ENCODE data around the gene ERVW-1.
"Not testable (repeated sequence)": the region's sequence is repeated elsewhere in the genome, so short reads cannot be mapped to it uniquely, and the experiment has no call there.

The ERVW-1 gene

GRCh38 chr7:92477681-92478080 is at the start of gene ERVW-1:
TSS of gene ERVW-1 (minus strand) at chr7:92477946. CDS start at chr7:92470381, 7,565 bp downstream.
- not testable (repeated sequence) for H3K4me3 Mint-ChIP-seq; H3K27ac Mint-ChIP-seq; H3K36me3 Mint-ChIP-seq (ENCODE audit: low read depth); DNase-seq; H3K9me3 Mint-ChIP-seq; H3K27me3 Mint-ChIP-seq; H3K4me1 Mint-ChIP-seq (ENCODE audit: low read depth)

- H3K9me3 Mint-ChIP-seq, result no peaks in the 10 kb centered on the region
- H3K27ac Mint-ChIP-seq, result no peak overlapping the region
- H3K4me1 Mint-ChIP-seq (ENCODE audit: low read depth), result peaks cover 18% of the 10 kb centered on the region
- no peak overlapping the region for H3K4me3 Mint-ChIP-seq
- no peaks in the 10 kb centered on the region for H3K27me3 Mint-ChIP-seq
- no peak for DNase-seq
- peaks cover 23% of the 10 kb centered on the region for H3K36me3 Mint-ChIP-seq (ENCODE audit: low read depth)
These were observed 45.4 kb upstream of the ERVW-1 start for GRCh38 chr7:92523110-92523509.

- peaks cover 44% of the 10 kb centered on the region for H3K36me3 Mint-ChIP-seq (ENCODE audit: low read depth)
- peak overlapping the region; percentile 64 for H3K27ac Mint-ChIP-seq
- H3K4me1 Mint-ChIP-seq (ENCODE audit: low read depth), result peaks cover 9% of the 10 kb centered on the region
- H3K9me3 Mint-ChIP-seq, result no peaks in the 10 kb centered on the region
- H3K4me3 Mint-ChIP-seq, result no peak overlapping the region
- H3K27me3 Mint-ChIP-seq, result no peaks in the 10 kb centered on the region
- no peak for DNase-seq
These were observed 42.3 kb upstream of the ERVW-1 start for GRCh38 chr7:92520024-92520423.

- Mint-ChIP-seq H3K27me3 (no peaks in the 10 kb centered on the region), H3K9me3 (no peaks in the 10 kb centered on the region), H3K27ac (peak overlapping the region; percentile 81), H3K4me1 (ENCODE audit: low read depth) (peaks cover 9% of the 10 kb centered on the region), H3K4me3 (no peak overlapping the region), H3K36me3 (ENCODE audit: low read depth) (peaks cover 62% of the 10 kb centered on the region)
- DNase-seq, result no peak
These were observed 39.9 kb upstream of the ERVW-1 start for GRCh38 chr7:92517631-92518030.

- no peaks in the 10 kb centered on the region for H3K27me3 Mint-ChIP-seq
- no peak overlapping the region for H3K4me3 Mint-ChIP-seq
- H3K4me1 Mint-ChIP-seq (ENCODE audit: low read depth), result peaks cover 9% of the 10 kb centered on the region
- H3K36me3 Mint-ChIP-seq (ENCODE audit: low read depth), result peaks cover 65% of the 10 kb centered on the region
- no peak for DNase-seq
- no peak overlapping the region for H3K27ac Mint-ChIP-seq
- H3K9me3 Mint-ChIP-seq, result no peaks in the 10 kb centered on the region
These were observed 35.6 kb upstream of the ERVW-1 start for GRCh38 chr7:92513167-92513902.

- Mint-ChIP-seq H3K36me3 (ENCODE audit: low read depth) (peaks cover 53% of the 10 kb centered on the region), H3K4me3 (no peak overlapping the region), H3K27ac (no peak overlapping the region), H3K9me3 (no peaks in the 10 kb centered on the region), H3K27me3 (no peaks in the 10 kb centered on the region), H3K4me1 (ENCODE audit: low read depth) (no peaks in the 10 kb centered on the region)
- no peak for DNase-seq
These were observed 31.2 kb upstream of the ERVW-1 start for GRCh38 chr7:92508946-92509345.

GRCh38 chr7:92506363-92506762 is 28.6 kb upstream of the ERVW-1 start:
- no peak overlapping the region for H3K27ac Mint-ChIP-seq
- no peak for DNase-seq
- H3K9me3 Mint-ChIP-seq, result no peaks in the 10 kb centered on the region
- no peaks in the 10 kb centered on the region for H3K27me3 Mint-ChIP-seq
- H3K4me1 Mint-ChIP-seq (ENCODE audit: low read depth), result no peaks in the 10 kb centered on the region
- H3K36me3 Mint-ChIP-seq (ENCODE audit: low read depth), result peaks cover 57% of the 10 kb centered on the region
- no peak overlapping the region for H3K4me3 Mint-ChIP-seq

- no peak for DNase-seq
- peaks cover 67% of the 10 kb centered on the region for H3K36me3 Mint-ChIP-seq (ENCODE audit: low read depth)
- no peak overlapping the region for H3K4me3 Mint-ChIP-seq
- H3K9me3 Mint-ChIP-seq, result no peaks in the 10 kb centered on the region
- no peaks in the 10 kb centered on the region for H3K27me3 Mint-ChIP-seq
- H3K4me1 Mint-ChIP-seq (ENCODE audit: low read depth), result no peaks in the 10 kb centered on the region
- H3K27ac Mint-ChIP-seq, result no peak overlapping the region
These were observed 26.8 kb upstream of the ERVW-1 start for GRCh38 chr7:92504563-92504962.

GRCh38 chr7:92503767-92504166 is 26.0 kb upstream of the ERVW-1 start:
- DNase-seq, result no peak
- Mint-ChIP-seq H3K4me1 (ENCODE audit: low read depth) (peaks cover under 1% of the 10 kb centered on the region), H3K27ac (no peak overlapping the region), H3K9me3 (no peaks in the 10 kb centered on the region), H3K36me3 (ENCODE audit: low read depth) (peaks cover 68% of the 10 kb centered on the region), H3K27me3 (no peaks in the 10 kb centered on the region), H3K4me3 (no peak overlapping the region)

GRCh38 chr7:92498557-92498956 is 20.8 kb upstream of the ERVW-1 start:
- H3K27ac Mint-ChIP-seq, result peak overlapping the region; percentile 42

GRCh38 chr7:92496876-92497275 is 19.1 kb upstream of the ERVW-1 start:
- Mint-ChIP-seq H3K36me3 (ENCODE audit: low read depth) (peaks cover 72% of the 10 kb centered on the region), H3K27me3 (no peaks in the 10 kb centered on the region), H3K27ac (no peak overlapping the region), H3K4me3 (no peak overlapping the region), H3K9me3 (no peaks in the 10 kb centered on the region), H3K4me1 (ENCODE audit: low read depth) (peaks cover 3% of the 10 kb centered on the region)
- no peak for DNase-seq

More at GRCh38 chr7:92498557-92498956, 20.8 kb upstream of the ERVW-1 start:
- H3K27me3 Mint-ChIP-seq, result no peaks in the 10 kb centered on the region
- peaks cover 3% of the 10 kb centered on the region for H3K4me1 Mint-ChIP-seq (ENCODE audit: low read depth)
- H3K4me3 Mint-ChIP-seq, result no peak overlapping the region
- peaks cover 68% of the 10 kb centered on the region for H3K36me3 Mint-ChIP-seq (ENCODE audit: low read depth)
- no peaks in the 10 kb centered on the region for H3K9me3 Mint-ChIP-seq
- no peak for DNase-seq

- no peak for DNase-seq
- peaks cover 67% of the 10 kb centered on the region for H3K36me3 Mint-ChIP-seq (ENCODE audit: low read depth)
- no peak overlapping the region for H3K27ac Mint-ChIP-seq
- H3K4me3 Mint-ChIP-seq, result no peak overlapping the region
- no peaks in the 10 kb centered on the region for H3K9me3 Mint-ChIP-seq
- H3K27me3 Mint-ChIP-seq, result no peaks in the 10 kb centered on the region
- no peaks in the 10 kb centered on the region for H3K4me1 Mint-ChIP-seq (ENCODE audit: low read depth)
These were observed 11.9 kb upstream of the ERVW-1 start for GRCh38 chr7:92489634-92490033.

GRCh38 chr7:92487804-92488203 is 10.1 kb upstream of the ERVW-1 start:
- DNase-seq, result no peak
- Mint-ChIP-seq H3K36me3 (ENCODE audit: low read depth) (peaks cover 53% of the 10 kb centered on the region), H3K27ac (no peak overlapping the region), H3K4me3 (no peak overlapping the region), H3K27me3 (no peaks in the 10 kb centered on the region), H3K4me1 (ENCODE audit: low read depth) (no peaks in the 10 kb centered on the region), H3K9me3 (no peaks in the 10 kb centered on the region)

GRCh38 chr7:92485974-92486373 is 8.2 kb upstream of the ERVW-1 start:
- H3K27me3 Mint-ChIP-seq, result no peaks in the 10 kb centered on the region
- H3K4me3 Mint-ChIP-seq, result no peak overlapping the region
- H3K27ac Mint-ChIP-seq, result peak overlapping the region; percentile 42
- DNase-seq, result no peak
- H3K4me1 Mint-ChIP-seq (ENCODE audit: low read depth), result no peaks in the 10 kb centered on the region
- H3K9me3 Mint-ChIP-seq, result no peaks in the 10 kb centered on the region
- H3K36me3 Mint-ChIP-seq (ENCODE audit: low read depth), result peaks cover 34% of the 10 kb centered on the region

GRCh38 chr7:92485267-92485892 is 7.6 kb upstream of the ERVW-1 start:
- peaks cover 28% of the 10 kb centered on the region for H3K36me3 Mint-ChIP-seq (ENCODE audit: low read depth)
- no peak for DNase-seq
- no peaks in the 10 kb centered on the region for H3K9me3 Mint-ChIP-seq
- no peak overlapping the region for H3K27ac Mint-ChIP-seq
- H3K4me3 Mint-ChIP-seq, result no peak overlapping the region
- H3K4me1 Mint-ChIP-seq (ENCODE audit: low read depth), result no peaks in the 10 kb centered on the region
- H3K27me3 Mint-ChIP-seq, result no peaks in the 10 kb centered on the region
